ACC112 (cell line): ENCODE results near the gene PTPRR.
A peak's percentile ranks its signal among the peaks of the same experiment; 100 is the strongest.
"Not testable (repeated sequence)": the region's sequence is repeated elsewhere in the genome, so short reads cannot be mapped to it uniquely, and the experiment has no call there.

Experiments
- H2AFZ ChIP-seq: fragments of 200-600 bp; sonication (generic); one replicate; pipeline ENCODE4 v1.6.0; 2017; ENCODE audit warnings: antibody characterized with exemption, low read length; ENCODE audit not compliant: unreplicated experiment
- H3K27ac ChIP-seq: fragments of 200-600 bp; sonication (generic); 2 replicates; pipeline ENCODE4 v1.5.1; 2014; ENCODE audit warnings: low read depth, mild to moderate bottlenecking, antibody characterized with exemption, low read length, moderate library complexity
- H3K27me3 ChIP-seq: fragments of 200-600 bp; sonication (generic); 2 replicates; pipeline ENCODE4 v1.6.1; 2014; ENCODE audit warnings: mild to moderate bottlenecking, antibody characterized with exemption, low read length, moderate library complexity, mixed read lengths; ENCODE audit not compliant: insufficient read depth
- H3K36me3 ChIP-seq: fragments of 200-600 bp; sonication (generic); 2 replicates; pipeline ENCODE4 v1.6.1; 2016; ENCODE audit warnings: mild to moderate bottlenecking, antibody characterized with exemption, low read length, moderate library complexity, mixed read lengths; ENCODE audit not compliant: insufficient read depth
- H3K4me1 ChIP-seq: fragments of 200-600 bp; sonication (generic); one replicate; pipeline ENCODE4 v1.6.1; 2016; ENCODE audit warnings: low read length, mixed read lengths; ENCODE audit not compliant: insufficient read depth, unreplicated experiment, control insufficient read depth
- H3K4me3 ChIP-seq: fragments of 200-600 bp; sonication (generic); 2 replicates; pipeline ENCODE4 v1.5.1; 2014; ENCODE audit warnings: mild to moderate bottlenecking, low read depth, low read length
- H3K79me2 ChIP-seq: fragments of 200-600 bp; sonication (generic); one replicate; pipeline ENCODE4 v1.6.0; 2016; ENCODE audit warnings: low read length; ENCODE audit not compliant: control insufficient read depth, unreplicated experiment, insufficient read depth

PTPRR gene

DNA sequence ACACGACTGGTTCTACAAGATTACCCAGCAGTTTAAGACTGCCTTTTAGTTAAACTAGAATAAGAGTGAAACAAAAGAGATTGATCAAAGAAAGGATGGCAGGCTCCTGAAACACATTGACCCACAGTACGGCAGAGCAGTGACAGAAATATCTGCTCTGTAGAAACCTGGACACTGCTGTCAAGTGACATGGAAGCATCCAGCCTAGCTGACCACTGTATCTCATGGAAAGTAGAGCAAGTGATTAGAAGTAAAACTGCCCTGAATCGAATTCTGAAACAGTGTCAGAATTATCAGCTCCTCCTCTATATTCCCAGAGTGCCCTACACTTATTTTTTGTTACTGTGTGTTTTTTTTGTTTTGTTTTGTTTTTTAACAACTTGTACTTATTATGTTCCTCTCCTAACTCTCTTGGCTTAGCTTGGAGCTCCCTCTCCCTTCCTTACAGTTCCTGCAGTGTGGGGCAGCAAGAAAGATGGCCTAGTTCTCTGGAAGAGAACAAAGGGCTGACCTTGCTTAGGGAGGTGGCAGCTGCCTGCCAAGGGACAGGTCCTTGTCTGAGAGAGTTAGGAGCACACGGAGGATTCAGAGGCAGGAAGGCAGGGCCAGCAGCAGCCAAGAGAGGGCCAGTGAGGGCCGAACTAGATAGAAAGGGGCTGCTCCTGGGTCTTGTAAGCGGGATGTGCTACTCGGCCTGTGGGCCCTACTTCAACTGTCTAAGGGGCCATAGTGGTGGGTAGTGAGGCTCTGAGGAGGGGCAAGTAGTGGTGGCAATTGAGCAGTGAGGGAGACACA, 97.2 kb downstream of the PTPRR start:
- Histone ChIP-seq H2AFZ (peak overlapping the region; percentile 23), H3K27ac (no peak overlapping the region)

DNA sequence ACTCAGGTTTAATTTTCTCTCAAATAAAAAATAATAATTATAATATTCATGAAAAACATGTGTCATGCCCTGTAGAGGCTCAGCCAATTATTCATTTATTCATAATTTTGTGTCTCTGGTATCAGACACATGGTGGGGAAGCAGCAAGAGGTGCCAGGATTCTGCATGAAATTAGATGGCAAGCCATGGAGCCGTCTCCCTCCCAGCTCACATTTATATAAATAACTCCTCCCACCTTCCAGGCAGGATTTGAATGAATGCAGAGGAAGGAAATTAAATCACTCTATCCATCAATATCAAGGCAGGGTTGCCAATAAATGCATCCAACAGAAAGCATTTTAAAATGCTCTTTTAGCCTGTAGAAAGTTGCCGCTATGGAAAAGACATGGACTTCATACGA, 98.1 kb downstream of the PTPRR start:
- Histone ChIP-seq H3K4me1 (no peaks in the 10 kb centered on the region), H3K79me2 (no peaks in the 10 kb centered on the region), H3K36me3 (no peaks in the 10 kb centered on the region), H3K27me3 (no peaks in the 10 kb centered on the region), H2AFZ (no peak overlapping the region), H3K4me3 (no peak overlapping the region), H3K27ac (no peak overlapping the region)

More for the DNA sequence above, 97.2 kb downstream of the PTPRR start:
- H3K4me3 ChIP-seq = no peak overlapping the region
- no peaks in the 10 kb centered on the region for H3K79me2 ChIP-seq
- peaks cover 6% of the 10 kb centered on the region for H3K4me1 ChIP-seq
- H3K36me3 ChIP-seq = no peaks in the 10 kb centered on the region
- H3K27me3 ChIP-seq = no peaks in the 10 kb centered on the region

DNA sequence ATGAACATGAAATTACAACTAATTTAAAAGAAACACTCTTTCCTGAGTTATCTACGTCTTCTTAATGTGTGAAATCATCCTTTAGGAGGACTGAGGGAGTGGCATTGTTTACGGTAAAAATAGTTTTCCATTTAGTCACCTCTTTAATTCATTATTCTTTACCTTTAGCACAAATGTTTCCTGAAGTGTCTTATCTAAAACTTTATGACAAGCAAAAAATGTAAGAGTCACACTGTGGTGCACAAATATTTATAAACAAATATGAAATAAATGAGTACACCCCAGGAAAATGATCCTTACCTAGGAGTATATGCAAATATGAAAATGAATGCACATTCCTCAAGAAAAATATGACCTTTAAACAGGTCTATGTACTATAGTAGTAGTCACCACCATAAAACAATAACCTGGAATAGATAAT, 104.6 kb downstream of the PTPRR start:
- Histone ChIP-seq H3K4me3 (no peak overlapping the region), H3K27ac (no peak overlapping the region), H3K4me1 (no peaks in the 10 kb centered on the region), H3K79me2 (no peaks in the 10 kb centered on the region), H2AFZ (no peak overlapping the region), H3K27me3 (no peaks in the 10 kb centered on the region), H3K36me3 (no peaks in the 10 kb centered on the region)

DNA sequence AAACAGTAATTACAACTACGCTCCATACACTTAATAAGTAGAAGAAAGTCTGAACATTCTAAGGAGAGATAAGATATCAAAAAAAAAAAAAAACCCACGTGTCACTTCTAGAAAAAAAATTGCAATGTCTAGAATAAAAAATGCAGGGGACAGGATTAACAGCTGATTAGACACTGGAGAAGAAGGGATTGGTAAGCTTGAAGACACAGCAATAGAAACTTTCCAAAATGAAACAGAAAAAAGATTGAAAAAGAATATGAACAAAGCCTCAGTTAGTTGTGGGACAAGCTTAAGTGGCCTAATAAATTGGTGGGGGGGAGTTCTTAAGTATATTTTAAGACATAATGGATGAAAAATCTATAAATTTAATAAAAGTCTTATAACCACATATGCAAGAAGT, 105.5 kb downstream of the PTPRR start:
- no peaks in the 10 kb centered on the region for H3K36me3 ChIP-seq
- no peak overlapping the region for H2AFZ ChIP-seq
- H3K79me2 ChIP-seq = no peaks in the 10 kb centered on the region
- H3K27ac ChIP-seq = no peak overlapping the region
- no peak overlapping the region for H3K4me3 ChIP-seq
- H3K27me3 ChIP-seq = no peaks in the 10 kb centered on the region
- no peaks in the 10 kb centered on the region for H3K4me1 ChIP-seq

DNA sequence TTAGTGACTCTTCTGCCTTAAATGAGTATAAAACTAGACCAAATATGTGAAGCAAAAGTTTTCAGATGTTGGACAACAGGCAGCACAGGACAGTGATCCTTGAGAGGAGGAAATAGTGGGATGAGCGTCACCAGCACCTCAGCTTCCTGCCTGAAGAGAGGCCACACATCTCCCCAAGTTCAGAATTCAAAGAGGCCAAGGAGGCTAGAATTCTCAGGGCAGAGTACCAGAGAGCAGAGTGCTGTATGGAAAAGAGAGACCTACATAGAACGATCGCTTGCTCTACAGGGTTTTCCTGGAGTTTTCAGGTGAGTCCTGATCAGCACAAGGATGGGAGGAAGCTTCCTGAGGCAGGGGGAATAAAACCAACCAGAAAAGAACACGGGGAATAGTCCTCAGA, 107.0 kb downstream of the PTPRR start:
- Histone ChIP-seq H3K4me1 (no peaks in the 10 kb centered on the region), H3K79me2 (no peaks in the 10 kb centered on the region), H3K27me3 (no peaks in the 10 kb centered on the region), H2AFZ (no peak overlapping the region), H3K36me3 (no peaks in the 10 kb centered on the region), H3K4me3 (no peak overlapping the region), H3K27ac (no peak overlapping the region)

DNA sequence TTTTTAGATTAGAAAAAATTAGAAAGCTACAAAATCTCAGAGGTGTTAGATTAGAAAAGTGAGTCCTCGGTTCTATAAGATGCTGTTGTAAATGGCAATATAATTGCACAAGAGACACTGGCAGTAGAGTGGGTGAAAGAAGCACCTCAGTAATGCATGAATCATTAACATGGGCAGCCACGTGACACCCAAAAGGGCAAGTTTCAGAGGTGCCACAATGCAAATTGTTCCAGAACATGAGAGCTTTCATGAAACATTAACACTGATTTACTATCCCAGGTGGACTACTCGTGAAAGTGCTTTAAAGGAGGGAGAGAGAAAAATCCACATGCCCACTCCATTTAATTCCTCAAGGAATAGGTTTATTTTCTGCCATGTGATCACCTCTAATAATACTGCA, 108.4 kb downstream of the PTPRR start:
- H3K36me3 ChIP-seq = no peaks in the 10 kb centered on the region
- H3K27ac ChIP-seq = no peak overlapping the region
- no peaks in the 10 kb centered on the region for H3K4me1 ChIP-seq
- no peaks in the 10 kb centered on the region for H3K79me2 ChIP-seq
- H3K4me3 ChIP-seq = no peak overlapping the region
- H2AFZ ChIP-seq = no peak overlapping the region
- H3K27me3 ChIP-seq = no peaks in the 10 kb centered on the region

DNA sequence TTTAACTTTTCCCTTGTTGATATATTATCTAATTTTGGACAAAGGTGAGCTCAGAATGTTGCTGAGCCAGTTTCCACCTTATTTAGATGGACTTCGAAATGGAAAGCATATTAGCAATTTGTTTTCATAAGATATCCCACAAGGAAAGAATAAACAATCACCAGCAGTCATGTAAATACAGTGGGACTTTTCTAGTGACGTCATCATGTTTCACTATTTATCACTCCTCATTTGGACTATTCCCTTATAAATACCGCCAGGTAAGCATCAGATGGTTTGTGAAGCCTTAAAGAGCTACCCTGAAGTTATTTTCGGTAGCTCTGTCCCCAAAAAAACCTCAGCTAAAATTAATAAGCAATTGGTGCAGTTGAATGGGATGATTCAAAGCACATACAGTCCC, 110.7 kb downstream of the PTPRR start:
- Histone ChIP-seq H2AFZ (no peak overlapping the region), H3K36me3 (no peaks in the 10 kb centered on the region), H3K4me3 (no peak overlapping the region), H3K27me3 (no peaks in the 10 kb centered on the region), H3K4me1 (no peaks in the 10 kb centered on the region), H3K79me2 (no peaks in the 10 kb centered on the region), H3K27ac (no peak overlapping the region)

DNA sequence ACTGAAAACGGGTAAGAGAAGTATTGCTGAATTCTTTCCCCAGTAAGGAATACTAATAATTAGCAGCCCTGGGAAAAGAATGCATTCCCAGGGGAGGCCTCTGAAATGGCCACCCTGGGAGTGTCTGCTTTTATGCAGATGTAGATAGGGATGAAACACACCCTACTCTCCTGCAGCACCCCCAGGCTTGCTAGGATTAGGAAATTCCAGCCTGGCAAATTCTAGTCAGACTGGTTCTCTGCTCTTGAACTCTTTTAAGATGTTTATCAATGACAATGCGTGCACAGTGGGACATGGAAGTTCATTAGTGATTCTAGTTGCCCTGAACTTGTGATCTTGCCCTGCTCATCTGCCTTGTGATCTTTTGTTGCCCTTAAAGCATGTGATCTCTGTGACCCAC, 112.5 kb downstream of the PTPRR start:
- not testable (repeated sequence) for H3K27me3 ChIP-seq, H3K27ac ChIP-seq, H3K4me1 ChIP-seq, H3K36me3 ChIP-seq, H2AFZ ChIP-seq, H3K4me3 ChIP-seq, H3K79me2 ChIP-seq

DNA sequence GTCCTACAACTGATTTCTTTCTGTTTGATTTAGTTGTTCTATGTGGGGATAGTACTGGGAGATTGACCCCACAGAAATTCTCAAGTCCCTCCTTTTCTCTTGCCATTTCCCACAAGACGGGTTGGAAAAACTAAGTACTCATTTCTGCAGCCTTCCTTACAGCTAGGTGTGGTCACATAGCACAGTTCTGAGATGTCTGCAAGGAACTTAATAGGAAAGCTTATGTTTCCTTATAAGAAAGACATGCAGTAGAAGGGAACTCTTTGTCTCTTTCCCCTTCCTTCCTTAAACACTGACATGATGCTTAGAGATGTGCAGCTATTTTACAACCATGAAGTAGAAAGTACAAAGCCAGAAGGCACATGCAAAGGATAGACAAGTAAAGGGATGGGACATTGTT, 113.7 kb downstream of the PTPRR start:
- H2AFZ ChIP-seq = no peak overlapping the region
- H3K36me3 ChIP-seq = no peaks in the 10 kb centered on the region
- no peak overlapping the region for H3K4me3 ChIP-seq
- no peaks in the 10 kb centered on the region for H3K79me2 ChIP-seq
- no peaks in the 10 kb centered on the region for H3K4me1 ChIP-seq
- H3K27ac ChIP-seq = no peak overlapping the region
- no peaks in the 10 kb centered on the region for H3K27me3 ChIP-seq

DNA sequence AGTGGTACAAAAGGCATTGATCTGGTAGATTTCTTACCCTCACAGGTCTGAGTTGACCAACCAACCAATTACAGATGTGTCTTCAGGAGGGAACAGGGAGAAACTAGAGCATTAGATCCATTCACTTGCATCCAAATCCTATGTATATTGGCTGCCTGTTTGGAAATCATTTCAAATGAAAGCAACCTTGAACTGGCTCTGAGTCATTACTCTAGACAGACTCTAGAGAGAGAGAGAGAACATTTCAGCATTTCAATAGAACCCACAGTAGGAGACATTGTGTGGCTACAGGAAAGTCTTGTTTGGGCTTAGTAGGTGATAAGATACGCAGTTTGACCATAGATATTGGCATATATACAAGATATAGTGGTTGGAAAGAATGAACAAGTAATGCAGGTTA, 114.5 kb downstream of the PTPRR start:
- no peak overlapping the region for H2AFZ ChIP-seq
- no peaks in the 10 kb centered on the region for H3K36me3 ChIP-seq

DNA sequence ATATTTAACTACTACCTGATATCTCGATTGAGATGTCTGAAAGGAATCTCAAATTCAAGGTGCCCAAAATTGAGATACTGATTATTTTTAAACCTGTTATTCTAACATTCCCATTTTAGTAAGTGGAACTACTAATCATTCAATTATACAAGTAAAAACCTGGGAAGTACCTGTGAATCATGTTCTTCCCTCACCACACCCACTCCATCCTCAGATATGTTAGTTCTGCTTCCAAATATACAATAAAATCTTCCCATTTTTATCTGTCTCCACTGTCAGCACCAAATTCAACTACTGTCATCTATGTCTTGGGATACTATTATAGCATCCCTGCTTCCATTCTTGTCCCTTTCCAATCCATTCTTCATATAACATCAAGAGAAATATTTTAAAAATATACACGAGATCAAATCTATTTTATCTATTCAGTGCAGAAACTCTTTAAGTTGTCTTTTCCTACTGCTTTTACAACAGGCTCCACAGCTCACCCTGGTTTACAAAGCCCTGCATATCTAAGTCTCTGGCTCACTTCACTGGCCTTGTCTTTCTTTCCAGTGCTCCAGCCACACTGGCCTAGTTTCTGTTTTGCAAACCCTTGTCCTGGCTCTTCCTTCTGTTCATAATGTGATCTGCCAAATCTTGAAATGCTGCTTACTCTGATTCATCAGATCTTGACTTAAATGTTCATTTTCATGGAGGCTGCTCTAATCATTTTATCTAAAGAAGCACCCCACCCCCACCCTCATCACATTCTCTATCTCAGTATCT, 122.3 kb downstream of the PTPRR start:
- no peaks in the 10 kb centered on the region for H3K79me2 ChIP-seq
- H3K27ac ChIP-seq = no peak overlapping the region
- H3K4me3 ChIP-seq = no peak overlapping the region
- H3K27me3 ChIP-seq = no peaks in the 10 kb centered on the region
- H2AFZ ChIP-seq = no peak overlapping the region
- no peaks in the 10 kb centered on the region for H3K36me3 ChIP-seq
- no peaks in the 10 kb centered on the region for H3K4me1 ChIP-seq

More for the DNA sequence above, 114.5 kb downstream of the PTPRR start:
- Histone ChIP-seq H3K4me3 (no peak overlapping the region), H3K79me2 (no peaks in the 10 kb centered on the region), H3K27me3 (no peaks in the 10 kb centered on the region), H3K4me1 (no peaks in the 10 kb centered on the region), H3K27ac (no peak overlapping the region)
